GM18909 (cell line): ENCODE measurements around the gene ADGRG7.
A peak's percentile ranks its signal among the peaks of the same experiment; 100 is the strongest.

Source experiments
- ATAC-seq: cut with Tn5 transposase; IDR thresholded peaks from one replicate; pipeline ENCODE4 v1.9.1; 2021; ENCODE audit warnings: mild to moderate bottlenecking; ENCODE audit not compliant: unreplicated experiment, poor library complexity

Gene ADGRG7

DNA sequence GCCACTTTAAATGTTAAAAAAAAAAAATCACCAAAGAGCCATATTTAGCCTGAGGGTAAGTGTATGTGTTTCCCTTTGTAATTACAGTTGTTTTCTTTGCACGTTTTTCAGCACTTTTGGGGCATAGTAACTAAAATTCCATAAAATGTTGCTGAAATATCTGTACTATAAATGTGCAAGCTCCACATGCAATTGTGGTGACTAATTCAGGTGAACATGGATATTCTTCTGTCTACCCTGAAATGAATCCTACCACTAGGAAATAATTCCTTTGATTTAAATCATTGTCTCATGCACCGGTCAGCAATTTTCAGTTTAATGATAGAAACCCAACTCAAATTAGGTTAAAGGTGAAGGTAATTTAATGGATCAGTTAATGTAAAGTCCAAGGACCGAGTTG lies 86.8 kb downstream of the ADGRG7 start:
- ATAC-seq, result no peak

DNA sequence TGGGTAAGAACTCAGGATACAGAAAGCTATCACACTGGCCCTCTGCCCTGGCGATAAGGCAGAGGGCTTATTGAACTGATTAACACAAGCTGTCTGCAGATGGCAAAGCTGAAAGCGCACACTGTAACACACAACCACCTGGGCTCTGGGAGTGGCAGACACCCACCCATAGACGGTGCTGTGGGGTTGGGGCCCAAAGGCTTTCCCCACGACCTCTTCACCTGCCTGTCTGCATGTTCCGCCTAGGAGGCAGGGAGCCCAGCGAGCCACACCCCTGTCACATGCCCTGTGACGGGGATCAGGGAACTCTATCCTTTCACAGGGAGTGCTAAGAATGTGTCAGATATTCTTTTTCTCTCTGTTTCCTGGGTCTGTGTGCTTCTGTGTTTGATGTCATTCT lies 87.8 kb downstream of the ADGRG7 start:
- ATAC-seq, result no peak

DNA sequence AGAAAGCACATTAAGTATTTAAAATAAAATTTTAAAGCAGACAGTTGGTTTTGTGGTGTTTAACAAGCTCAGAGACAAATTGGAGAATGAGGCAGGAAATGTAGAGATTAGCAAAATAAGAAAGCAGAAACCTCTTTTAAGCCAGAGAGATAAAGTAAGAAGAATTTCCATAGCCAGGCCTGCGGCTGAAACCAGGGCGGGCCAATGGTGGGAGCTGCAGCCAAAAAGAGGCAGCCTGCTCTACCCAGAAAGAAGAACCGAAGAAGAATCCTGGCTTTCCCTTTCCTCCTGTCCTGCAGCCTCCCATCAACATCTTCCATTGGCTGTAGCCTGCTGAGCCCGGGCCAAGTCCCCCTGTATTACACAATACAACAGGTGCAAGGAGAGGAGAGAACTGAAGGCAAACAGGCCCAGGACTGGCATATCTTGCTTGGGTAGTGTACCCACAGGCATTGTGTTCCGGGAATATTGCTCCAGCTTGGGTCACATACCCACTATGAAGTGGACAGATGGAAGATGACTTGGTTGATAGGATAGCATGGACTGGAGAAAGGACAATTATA lies 88.4 kb downstream of the ADGRG7 start:
- ATAC-seq, result no peak

DNA sequence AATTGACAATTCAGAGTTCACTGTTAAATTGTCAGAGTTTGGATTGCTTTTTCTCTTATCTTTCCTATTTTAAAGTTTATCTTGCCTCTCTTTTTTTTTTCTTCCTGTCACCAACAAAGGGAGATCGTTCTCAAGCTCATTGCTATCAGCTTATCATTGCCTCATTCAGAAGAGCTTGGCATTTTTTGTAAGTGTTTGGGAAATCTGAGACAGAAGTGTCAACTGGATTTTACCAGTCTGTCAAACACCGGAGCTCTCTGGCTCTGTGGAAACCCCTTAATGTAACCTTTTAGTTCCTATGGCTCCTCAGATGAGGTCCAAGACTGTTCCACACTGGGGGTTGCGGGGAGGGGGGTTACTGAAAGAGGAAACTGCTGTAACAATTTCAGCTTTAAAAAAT lies 89.3 kb downstream of the ADGRG7 start:
- ATAC-seq, result no peak

DNA sequence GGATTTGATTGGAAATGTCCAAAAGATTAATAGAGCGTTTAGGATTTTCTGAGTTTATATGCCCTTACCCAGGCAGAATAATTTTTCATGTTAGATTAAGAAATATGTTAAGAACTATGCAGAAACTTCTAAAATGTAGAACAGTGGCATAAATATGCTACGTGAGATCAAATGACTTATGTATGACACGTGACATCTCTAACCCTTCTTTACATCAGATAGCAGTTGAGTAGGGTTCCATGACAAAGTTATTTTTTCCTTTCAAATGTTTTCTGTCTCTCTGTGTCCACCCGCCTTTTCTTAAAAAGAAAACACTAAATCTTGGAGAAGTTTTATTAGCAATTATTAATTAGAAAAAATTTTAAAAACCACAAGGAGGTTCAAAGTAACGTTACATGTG lies 91.3 kb downstream of the ADGRG7 start:
- no peak for ATAC-seq

DNA sequence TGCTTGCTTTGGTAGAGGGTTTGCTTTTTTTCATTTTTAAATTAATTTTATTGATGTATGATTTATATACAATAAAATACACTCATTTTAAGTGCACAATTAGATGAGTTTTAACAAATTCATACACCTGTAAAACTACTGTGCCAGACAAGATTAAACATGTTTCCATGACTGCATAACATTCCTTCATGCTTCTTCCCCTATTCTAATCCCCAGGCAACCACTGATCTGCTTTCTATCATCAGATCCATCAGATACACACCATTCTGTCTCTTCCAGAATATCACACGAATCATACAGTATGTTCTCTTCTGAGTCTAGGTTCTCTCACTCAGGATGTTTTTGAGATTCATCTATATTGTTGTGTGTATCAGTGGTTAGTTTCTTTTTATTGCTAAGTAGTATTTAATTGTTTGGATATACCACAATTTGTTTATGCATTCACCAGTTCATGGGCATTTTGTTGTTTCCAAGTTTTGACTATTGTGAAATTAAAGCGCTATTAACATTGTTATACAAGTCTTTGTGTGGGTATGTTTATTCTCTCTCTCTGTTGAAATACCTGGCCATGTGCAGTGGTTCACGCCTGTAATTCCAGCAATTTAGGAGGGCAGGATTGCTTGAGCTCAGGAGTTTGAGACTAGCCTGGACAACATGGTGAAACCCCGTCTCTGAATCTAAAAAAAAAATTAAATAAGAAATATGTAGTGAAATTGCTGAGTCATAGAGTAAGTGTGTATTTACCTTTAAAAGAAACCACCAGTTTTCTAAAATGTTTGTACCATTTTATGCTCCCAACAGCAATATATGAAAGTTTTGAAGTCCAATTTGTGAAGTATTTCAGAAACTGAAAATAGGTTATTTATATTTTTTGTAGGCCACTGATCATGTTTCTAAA lies 92.9 kb downstream of the ADGRG7 start:
- ATAC-seq, result no peak

DNA sequence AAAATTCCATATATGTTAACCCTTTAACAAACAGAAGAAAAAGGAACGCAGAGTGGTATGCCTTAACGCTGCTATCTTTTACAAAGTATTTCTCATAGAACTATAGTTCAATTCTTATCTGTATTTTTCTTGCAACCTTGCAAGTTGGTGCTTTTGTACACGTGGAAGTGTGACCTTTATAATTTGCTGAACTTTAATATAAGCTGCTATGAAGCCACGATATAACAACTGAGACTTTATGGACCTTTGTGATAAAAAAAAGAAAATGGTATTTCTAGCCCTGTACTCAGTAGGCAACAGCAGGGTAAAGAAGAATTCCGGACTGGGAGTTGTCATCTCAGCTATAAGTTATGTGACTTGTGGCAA lies 93.6 kb downstream of the ADGRG7 start:
- ATAC-seq, result no peak

DNA sequence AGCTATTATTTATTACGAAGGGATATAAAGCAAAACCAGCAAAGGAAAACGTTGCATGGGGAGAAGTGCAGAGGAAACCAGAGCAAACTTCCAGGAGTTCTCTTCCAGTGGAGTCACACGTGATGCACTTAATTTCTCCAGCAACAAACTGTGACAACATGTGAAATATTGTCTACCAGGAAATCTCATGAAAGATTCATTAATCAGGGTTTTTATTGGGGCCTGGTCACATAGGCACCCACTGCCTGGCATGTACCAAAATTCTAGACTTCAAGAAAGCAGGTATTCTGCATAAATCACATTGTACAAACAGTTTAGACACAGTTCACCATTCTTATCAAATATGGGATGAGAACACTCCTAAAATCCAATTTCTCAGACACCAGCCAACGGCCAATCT lies 94.5 kb downstream of the ADGRG7 start:
- no peak for ATAC-seq

DNA sequence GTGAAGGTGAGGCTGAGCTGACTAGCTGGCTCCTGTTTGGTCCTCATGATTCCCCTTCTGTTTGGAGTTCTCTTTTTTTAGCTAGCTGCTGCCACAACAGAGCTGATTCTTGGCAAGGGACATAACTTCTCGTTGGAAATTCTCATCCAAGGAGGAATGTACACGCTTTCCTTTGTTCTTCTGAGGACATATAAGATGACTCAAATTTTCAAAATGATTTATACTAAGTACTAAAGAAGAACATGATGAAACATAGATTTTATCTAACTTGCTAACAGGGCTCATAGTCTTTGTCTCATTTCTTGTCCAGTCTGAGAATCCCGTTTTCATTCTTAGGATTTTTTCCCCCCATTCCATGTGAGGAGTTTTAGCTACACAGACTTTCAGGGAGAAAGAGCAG lies 97.0 kb downstream of the ADGRG7 start:
- ATAC-seq, result no peak

DNA sequence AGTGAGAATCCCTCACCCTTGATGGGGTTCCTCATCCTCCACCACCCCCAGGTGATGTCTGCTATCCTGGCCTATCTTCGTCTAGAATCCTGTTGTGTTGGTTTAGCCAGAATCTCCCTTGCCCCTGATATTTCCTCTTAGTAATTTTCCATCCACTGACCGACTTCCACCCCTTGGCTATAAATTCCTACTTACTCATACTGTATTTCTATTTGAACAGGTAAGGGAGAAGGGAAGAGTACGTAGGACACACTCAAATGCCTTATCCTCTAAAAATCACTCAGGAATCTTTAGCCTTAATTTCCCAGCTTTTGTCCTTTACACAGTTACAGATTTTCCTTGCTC lies 99.2 kb downstream of the ADGRG7 start:
- ATAC-seq, result no peak

DNA sequence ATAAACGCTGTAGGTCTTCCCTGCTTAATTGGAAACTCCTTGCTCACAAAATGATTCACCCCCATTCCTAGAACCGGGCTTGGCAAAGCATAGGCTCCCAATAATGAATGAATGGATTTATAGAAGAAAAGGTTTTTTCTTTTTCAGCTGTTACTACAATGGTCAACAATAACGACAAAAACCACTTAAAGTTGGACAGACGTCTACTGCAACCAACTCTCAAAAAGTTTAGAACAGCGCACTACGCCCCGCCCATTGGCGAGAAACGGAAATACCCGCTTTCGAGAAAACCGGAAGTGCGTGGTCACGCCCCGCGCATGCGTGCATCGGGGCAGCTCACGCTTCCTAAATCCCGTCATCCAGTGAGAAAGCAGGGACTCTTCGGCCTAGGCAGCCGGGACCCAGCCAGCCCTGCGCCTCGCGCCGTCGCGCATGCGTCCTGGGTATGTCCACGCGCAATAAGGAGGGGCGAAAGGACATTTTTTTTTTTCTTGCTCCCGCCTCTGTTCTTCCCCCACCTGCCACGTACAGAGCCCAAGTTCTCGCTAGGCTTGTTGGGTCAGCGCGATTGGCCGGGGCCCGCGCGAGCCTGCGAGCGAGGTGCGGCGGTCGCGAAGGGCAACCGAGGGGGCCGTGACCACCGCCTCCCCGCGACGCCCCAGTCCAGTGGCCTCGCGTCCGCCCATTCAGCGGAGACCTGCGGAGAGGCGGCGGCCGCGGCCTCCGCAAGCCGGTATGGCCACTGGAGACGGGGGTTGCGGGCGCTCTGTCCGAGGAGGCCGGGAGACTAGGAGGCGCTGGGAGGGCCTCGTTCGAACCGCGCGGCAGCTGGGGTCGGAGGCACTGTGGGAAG lies 99.8 kb downstream of the ADGRG7 start, which contains the start of gene TFG:
Gene TFG (plus strand): TSS at position 506 of the 853 bp plus-strand sequence. CDS start 4,192 bp downstream, outside the sequence.
- peak; percentile 94 for ATAC-seq

DNA sequence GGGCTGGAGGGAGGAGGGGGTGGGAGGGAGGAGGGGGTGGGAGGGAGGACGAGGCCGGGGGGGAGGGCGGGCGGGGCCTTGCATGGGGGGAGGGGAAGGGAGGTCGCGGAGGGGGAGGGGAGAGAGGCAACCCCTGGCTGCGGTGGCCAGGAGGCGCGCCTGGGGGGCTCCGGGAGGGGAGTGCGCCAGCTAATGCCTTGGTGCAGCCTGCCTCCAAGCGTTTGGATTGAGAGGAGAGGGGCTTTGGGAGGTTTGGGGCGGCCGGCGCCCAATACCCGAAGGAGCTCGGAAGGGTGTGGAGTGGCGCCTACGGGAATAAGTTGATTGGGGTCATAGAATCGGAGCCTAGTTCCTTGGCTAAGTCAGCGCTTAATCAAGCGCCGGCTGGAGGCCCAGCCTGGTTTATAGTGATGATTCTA lies 100.5 kb downstream of the ADGRG7 start:
- no peak for ATAC-seq

DNA sequence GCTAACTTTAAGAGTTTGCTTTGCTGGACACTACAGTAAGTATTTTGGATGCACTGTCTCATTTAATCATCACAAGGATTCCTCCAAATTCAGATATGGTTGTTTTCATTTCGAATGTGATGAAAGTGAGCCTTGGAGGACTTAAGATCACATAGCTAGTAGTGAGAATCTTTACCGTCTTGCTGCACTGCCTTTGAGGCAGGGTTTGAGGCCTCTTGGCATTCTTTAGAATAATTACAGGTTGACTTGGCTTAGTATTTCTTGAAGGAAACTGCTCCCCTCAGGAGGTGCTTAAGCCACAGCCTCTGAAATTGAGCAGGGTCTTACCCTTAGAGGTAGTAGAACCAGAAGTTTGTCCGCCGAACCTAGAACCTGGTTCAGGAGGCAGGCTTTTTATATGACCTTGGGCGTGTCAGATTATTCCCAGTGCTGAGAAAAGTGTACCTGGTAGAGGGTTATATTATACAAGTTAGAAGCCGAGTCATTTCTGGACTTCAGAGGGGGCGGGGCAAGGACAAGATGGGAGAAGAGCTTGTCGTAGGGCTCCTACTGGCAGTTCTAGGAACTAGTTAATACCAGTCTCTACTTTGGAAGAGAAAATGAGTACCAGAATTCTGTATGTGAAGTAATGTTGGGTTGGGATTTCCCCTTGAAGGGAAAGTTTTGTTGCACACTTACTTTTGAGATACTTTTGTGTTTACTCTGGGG lies 101.0 kb downstream of the ADGRG7 start:
- peak; percentile 40 for ATAC-seq

DNA sequence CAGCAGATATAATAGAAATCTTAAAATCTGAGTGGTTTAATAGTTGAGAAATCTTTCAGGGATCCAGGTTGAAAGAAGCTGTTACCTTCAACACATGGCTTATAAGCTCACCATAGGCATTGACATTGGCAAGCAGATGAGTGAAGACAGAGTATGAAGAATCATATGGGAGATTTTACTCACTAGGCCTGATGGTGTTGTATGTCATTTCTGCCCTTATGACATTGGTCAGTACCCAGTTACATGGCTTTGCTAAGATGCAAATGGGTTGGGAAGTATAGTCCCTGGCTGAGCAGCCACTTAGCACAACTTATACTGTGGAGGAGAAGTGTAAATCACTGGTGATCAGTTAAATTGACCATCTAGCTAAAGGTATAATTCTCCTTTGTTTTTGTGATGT lies 105.8 kb downstream of the ADGRG7 start:
- ATAC-seq, result no peak

DNA sequence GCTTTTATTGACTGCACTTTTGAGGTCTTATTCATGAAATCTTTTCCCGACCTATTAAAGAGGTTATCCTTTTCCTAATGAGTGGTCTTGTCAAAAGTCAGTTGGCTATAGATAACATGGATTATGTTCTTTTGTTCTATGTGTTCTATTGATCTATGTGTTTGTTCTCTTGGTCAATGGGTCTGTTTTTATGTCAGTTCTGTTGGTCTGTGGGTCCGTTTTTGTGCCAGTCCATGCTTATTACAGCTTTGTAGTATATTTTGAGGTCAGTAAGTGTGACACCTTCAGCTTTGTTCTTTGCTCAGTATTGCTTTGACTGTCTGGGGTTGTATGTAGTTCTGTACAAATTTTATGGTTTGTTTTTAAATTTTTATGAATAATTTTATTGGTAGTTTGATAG lies 107.7 kb downstream of the ADGRG7 start:
- no peak for ATAC-seq

DNA sequence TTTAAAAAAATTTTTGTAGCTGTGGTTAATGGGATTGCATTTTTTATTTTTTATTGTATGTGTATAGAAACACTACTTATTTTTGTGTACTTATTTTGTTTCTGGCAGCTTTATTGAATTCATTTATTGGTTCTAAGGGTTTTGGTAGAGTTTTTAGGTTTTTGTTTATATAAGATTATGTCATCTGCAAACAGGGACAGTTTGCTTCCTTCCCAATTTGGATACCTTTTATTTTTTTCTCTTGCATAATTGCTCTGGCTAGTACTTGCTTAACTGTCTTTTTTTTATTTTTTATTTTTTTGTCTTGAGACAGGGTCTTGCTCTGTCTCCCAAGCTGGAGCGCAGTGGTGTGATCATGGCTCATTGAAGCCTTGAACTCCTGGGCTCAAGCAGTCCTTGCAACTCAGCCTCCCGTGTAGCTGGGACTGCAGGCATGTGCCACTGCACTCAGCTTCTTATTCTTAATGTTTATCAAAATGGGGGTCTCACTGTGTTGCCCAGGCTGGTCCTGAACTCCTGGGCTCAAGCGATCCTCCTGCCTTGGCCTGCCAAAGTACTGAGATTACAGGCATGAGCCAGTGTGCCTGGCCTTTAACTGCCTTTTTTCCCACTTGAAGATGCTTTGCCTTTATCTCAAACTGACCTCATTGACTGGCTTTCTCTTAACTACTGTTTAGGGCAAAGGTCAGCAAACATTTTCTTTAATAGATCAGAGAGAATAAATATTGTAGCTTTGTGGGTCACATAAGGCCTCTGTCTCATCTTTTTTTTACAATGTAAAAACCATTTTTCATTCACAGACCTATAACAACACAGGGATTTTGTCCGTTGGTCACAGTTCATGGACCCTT lies 108.5 kb downstream of the ADGRG7 start:
- ATAC-seq, result no peak

DNA sequence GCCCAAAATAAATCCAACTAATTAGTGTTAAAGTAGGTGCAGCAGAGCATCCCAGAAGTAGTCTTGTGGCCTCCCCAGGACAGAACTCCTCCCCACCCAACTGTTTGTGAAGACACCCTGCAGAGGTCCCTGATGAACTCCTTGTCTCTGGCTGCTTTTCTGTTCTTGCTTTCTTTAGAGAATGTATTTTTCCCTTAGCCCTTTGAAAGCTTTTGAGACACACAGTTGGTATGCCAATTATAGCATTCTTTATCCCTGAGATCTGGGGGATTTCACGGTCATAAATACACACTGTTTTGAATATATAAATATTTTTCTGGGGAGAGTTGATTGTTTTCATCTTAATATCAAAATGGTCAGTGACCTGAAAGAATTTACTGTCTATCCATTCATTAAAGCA lies 109.7 kb downstream of the ADGRG7 start:
- ATAC-seq, result no peak

DNA sequence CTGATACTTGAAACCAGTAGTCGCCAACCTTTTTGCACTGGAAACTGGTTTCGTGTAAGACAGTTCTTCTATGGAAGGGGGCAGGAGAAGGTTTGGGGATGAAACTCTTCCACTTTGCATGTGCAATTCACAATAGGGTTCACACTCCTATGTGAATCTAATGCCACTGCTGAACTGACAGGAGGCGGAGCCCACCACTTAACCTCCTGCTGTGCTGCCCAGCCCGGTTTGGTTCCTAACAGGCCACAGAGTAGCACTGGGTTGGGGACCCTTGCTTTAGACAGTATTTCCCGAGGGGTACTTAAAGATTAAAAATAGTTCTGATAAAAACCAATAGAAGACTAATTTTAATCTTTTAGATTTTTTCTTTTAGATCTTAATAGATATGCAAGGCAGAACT lies 111.0 kb downstream of the ADGRG7 start:
- no peak for ATAC-seq

DNA sequence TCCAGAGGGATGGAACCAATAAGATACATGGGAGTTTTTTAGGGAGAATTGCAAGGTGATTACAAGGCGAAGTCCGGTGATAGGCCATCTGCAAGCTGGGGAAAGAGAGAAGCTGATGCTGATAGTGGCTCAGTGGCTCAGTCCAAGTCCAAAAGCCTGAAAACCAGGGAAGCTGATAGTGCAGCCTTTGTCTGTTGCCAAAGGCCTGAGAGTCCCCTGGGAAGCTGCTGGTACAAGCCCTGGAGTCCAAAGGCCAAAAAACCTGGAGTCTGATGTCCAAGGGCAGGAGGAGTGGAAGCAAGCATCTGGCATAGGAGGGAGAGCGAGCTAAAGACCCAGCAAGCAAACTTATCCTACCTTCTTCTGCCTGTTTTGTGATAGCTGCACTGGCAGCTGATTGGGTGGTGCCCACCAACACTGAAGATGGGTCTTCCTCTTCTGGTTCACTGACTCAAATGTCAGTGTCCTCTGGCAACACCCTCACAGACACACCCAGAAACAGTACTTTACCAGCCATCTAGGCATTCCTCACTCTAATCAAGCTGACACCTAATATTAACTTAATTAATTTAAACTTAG lies 116.6 kb downstream of the ADGRG7 start:
- no peak for ATAC-seq
